ENCODE measurements around the gene EPG5.

EPG5 gene

GRCh38 chr18:45802814-45803492 is 164.2 kb downstream of the EPG5 start:
- FAIRE-seq, result no peak

GRCh38 chr18:45801416-45802004 is 165.6 kb downstream of the EPG5 start:
- FAIRE-seq, result no peak
